Left lung (tissue), 10 donors: ENCODE measurements around the gene KAZALD1. TPM values are rescaled to one million over a fixed set of nuclear protein-coding genes. Genes with fewer than 3 reads are reported as not detected.

ENCODE experiments used
- ATAC-seq: fragments of 200-7000 bp; cut with Tn5 transposase; one replicate; pipeline ENCODE4 v1.9.1; 2020; ENCODE audit warnings: moderate library complexity
- DNase-seq, 4 donors: peaks; one replicate each; pipeline ENCODE4 v3.0.0-alpha.2; 2013 to 2020
- H3K27ac ChIP-seq, 2 donors: fragments of 200-600 bp; sonication (generic) in 1 of 2; one replicate each; pipeline versions ENCODE4 v1.5.0 to v1.8.0; 2020 to 2021
- H3K27me3 ChIP-seq, 2 donors: fragments of 200-600 bp; sonication (generic) in 1 of 2; one replicate each; pipeline versions ENCODE4 v1.5.0 to v1.8.0; 2020 to 2021
- H3K36me3 ChIP-seq, 2 donors: fragments of 200-600 bp; sonication (generic) in 1 of 2; one replicate each; pipeline versions ENCODE4 v1.5.0 to v1.8.0; 2020 to 2021
- H3K4me1 ChIP-seq, 2 donors: fragments of 200-600 bp; one replicate each; pipeline ENCODE4 v1.8.0; 2021
- H3K4me3 ChIP-seq, 2 donors: fragments of 200-600 bp; sonication (generic) in 1 of 2; one replicate each; pipeline versions ENCODE4 v1.5.0 to v1.8.0; 2020 to 2021; ENCODE audit warnings: mild to moderate bottlenecking in 1 of 2
- H3K9me3 ChIP-seq, 2 donors: fragments of 200-600 bp; sonication (generic) in 1 of 2; one replicate each; pipeline versions ENCODE4 v1.5.0 to v1.8.0; 2020 to 2021
- intact Hi-C, 2 donors: fragments of 100-400 bp; cut with DNase I; formaldehyde crosslinking; loops; one replicate each; pipeline versions ENCODE4 v1.11.2 to v1.14.2; 2022
- polyA plus RNA-seq, 6 donors: library from polyadenylated mRNA; unstranded; fragments of 120-200 nt; gene quantifications; one replicate each; pipeline ENCODE4 v1.2.1, GENCODE V29; 2013; ENCODE audit not compliant: insufficient read length in 6 of 6
- total RNA-seq, 2 donors: library from RNA; stranded (reverse); fragmentation: NEBNext Ultra II Directional; extraction: Animal tissue kit (Norgen Biotek cat#: 25700); gene quantifications; one replicate each; pipeline ENCODE4 v1.2.1, GENCODE V29; 2021
- TF ChIP-seq, protein P1 (sequence below), 2 donors: fragments of 200-600 bp; sonication (generic) in 1 of 2; IDR thresholded peaks; one replicate each; pipeline versions ENCODE4 v1.5.0 to v1.8.0; 2021; ENCODE audit warnings: antibody characterized with exemption in 2 of 2
- donor health status: DM: no; HTN: yes; CAD: no.
- donor health status: DM: no; HTN: no; CAD: no.

The KAZALD1 gene
- total and polyA plus RNA-seq, 8 donors, result 7.1 to 17.0 (median 12.0) TPM

DNA sequence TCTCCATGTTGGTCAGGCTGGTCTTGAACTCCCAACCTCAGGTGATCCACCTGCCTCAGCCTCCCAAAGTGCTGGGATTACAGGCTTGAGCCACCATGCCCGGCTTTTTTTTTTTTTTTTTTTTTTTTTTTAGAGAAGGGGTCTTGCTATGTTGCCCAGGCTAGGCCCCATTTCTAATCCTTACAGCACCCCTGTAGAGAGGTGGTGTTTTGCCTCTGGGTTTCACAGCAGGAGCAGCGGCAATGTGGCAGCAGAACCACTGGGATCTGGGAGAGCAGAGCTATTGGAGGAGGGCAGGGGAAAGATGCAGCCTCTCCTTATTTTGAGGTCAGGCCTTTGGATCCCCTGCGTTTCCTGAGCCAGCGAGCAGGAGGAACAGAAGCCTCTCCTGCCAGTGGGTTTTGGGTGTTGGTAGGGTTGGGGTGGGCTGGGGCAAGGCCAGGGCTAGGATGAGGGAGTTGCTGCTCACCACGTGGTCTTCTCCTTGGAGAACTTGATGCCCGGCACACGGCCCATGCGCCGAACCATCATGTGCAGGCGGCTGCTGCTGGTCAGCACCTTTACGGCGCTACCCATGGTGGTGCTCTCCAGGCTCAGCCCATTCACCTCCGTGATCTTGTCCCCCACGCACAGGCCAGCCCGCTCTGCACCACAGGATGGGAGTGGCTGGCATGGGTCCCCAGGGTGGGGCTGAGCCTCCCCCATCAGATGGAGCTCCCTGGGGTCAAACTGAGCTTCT is 38.7 kb upstream of the KAZALD1 start:
- Histone ChIP-seq H3K9me3 (no peaks in the 10 kb centered on the region), H3K4me1 (peaks cover 0 to 11% of the 10 kb centered on the region in 2 donors), H3K4me3 (no peak overlapping the region), H3K36me3 (no peaks in the 10 kb centered on the region), H3K27me3 (peaks cover 0 to 11% of the 10 kb centered on the region in 2 donors), H3K27ac (no peak overlapping the region)
- ATAC-seq (no peak), DNase-seq (no peak)
- intact Hi-C loops, result no loop called here
- TF ChIP-seq, protein P1, sequence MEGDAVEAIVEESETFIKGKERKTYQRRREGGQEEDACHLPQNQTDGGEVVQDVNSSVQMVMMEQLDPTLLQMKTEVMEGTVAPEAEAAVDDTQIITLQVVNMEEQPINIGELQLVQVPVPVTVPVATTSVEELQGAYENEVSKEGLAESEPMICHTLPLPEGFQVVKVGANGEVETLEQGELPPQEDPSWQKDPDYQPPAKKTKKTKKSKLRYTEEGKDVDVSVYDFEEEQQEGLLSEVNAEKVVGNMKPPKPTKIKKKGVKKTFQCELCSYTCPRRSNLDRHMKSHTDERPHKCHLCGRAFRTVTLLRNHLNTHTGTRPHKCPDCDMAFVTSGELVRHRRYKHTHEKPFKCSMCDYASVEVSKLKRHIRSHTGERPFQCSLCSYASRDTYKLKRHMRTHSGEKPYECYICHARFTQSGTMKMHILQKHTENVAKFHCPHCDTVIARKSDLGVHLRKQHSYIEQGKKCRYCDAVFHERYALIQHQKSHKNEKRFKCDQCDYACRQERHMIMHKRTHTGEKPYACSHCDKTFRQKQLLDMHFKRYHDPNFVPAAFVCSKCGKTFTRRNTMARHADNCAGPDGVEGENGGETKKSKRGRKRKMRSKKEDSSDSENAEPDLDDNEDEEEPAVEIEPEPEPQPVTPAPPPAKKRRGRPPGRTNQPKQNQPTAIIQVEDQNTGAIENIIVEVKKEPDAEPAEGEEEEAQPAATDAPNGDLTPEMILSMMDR (IDR thresholded peaks at IDR 0.05), result no peak

DNA sequence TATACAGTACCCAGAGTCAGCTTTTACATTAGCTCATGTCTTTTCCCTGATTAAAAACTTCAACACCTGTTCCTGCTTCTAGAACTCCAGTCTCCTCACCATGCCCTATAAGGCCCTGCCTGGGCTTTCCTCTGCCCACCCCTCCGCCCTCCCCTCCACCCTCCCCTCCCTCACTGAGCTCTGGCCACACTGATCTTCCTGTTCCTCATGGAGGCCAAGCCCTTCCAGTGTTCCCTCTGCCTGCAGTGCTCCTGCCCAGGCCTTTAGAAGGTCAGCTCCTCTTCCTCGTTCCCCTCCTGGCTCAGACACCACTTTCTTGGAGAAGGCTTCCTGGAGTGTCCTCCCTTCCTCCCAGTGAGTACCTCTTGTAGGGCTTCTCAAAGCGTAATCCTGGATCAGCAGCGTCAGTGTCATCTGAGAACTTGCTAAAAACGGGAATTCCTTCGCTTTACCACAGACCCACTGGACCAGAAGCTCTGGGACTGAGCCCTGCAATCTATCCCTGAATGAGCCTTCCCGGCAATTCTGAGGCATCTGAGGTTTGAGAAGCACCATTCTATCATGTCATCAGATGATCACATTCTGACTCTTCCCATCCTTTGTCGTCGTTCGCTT is 34.6 kb upstream of the KAZALD1 start:
- peaks cover 0 to 8% of the 10 kb centered on the region in 2 donors for H3K4me1 ChIP-seq
- DNase-seq (no peak), ATAC-seq (no peak)
- H3K27me3 ChIP-seq, result peaks cover 4 to 21% of the 10 kb centered on the region in 2 donors
- H3K9me3 ChIP-seq, result no peaks in the 10 kb centered on the region
- no peak overlapping the region for H3K4me3 ChIP-seq
- intact Hi-C loops, result no loop called here
- H3K27ac ChIP-seq, result no peak overlapping the region
- TF ChIP-seq, protein P1 (IDR thresholded peaks at IDR 0.05), result no peak
- H3K36me3 ChIP-seq, result no peaks in the 10 kb centered on the region

DNA sequence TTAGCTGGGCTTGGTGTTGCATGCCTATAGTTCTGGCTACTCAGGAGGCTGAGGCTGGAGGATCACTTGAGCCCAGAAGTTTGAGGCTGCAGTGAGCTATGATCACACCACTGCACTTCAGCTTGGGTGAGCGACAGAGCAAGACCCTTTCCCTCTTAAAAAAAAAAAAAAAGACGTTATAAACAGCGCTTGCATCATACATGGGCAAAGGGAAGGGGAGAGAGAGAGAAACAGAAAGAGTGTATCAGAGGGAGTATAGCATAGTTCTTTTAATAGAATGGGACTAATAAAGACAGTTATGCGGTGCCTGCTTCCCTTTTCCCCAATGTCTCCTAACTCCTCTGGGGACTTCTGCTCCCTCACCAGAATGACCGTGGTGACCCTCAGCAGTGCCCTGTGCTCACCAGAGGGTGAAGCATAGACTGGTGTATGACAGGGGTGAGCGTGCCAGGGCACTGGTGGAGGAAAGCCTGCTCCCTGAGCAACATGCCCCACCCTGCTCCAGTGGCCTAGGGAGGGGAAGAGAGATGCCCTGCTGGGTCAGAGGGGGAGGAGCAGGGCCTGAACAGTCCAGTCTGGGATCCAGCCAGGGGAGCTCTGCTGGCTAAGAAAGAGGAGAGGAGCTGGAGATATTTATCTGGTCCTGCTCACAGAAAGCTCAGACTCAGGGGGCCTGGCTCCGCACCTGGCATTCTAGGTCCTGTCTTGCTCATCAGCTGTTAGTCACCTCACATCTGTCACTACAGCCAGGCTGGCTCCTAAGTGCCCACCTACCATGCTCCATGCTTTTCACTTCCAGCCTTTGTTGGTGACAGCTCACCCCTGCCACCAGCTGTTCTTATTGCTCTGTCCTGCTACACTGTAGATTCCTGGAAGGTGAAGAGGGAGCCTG is 33.1 kb upstream of the KAZALD1 start:
- ATAC-seq (no peak), DNase-seq (no peak)
- intact Hi-C loops, result no loop called here
- Histone ChIP-seq H3K4me3 (no peak overlapping the region), H3K27ac (no peak overlapping the region), H3K36me3 (no peaks in the 10 kb centered on the region), H3K27me3 (peaks cover 4 to 21% of the 10 kb centered on the region in 2 donors), H3K9me3 (no peaks in the 10 kb centered on the region), H3K4me1 (peaks cover 6 to 21% of the 10 kb centered on the region in 2 donors)
- TF ChIP-seq, protein P1 (IDR thresholded peaks at IDR 0.05), result no peak

DNA sequence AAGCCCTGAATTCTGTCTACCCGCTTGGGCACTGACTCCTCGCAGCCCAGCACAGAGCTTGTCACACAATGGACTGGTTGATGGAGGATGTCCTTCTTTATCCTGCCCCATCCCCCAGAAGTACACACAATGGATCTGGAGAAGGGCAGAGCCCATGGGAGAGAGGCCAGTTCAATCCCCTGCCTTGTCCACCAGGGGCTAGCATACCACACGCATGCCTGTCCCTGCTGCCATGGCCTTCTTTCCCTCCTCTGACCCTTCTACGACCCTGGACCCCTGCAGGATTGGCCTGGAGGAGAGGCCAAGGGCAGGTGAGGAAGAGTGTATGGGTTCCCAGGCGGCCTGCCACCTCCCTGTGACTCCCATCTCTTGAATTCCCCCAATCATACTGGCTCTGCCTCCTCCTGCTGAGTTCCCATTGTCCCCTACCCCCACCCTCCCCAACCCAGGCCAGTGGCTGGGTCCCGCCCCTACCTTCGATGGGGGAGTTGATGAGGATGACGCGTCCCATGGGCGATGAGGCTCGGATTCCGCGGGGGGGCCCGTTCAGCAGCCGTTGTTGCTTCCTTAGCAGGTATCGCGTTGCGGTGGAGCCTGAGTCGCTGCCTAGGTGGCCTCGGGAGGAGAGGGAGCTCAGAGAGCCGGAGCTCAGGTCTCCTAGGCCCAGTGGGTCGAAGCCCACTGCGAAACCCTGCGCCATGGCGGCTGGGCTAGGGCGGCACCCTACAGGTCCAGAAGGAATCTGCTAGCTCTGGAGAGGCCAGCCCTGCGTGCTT is 32.1 kb upstream of the KAZALD1 start:
- ATAC-seq, result no peak
- H3K4me3 ChIP-seq, result no peak overlapping the region
- intact Hi-C loops, result no loop called here
- DNase-seq, result no peak
- no peaks in the 10 kb centered on the region for H3K9me3 ChIP-seq
- peaks cover 4 to 21% of the 10 kb centered on the region in 2 donors for H3K27me3 ChIP-seq
- H3K4me1 ChIP-seq, result peaks cover 6 to 25% of the 10 kb centered on the region in 2 donors
- H3K27ac ChIP-seq, result no peak overlapping the region
- peaks cover 0 to 4% of the 10 kb centered on the region in 2 donors for H3K36me3 ChIP-seq
- TF ChIP-seq, protein P1 (IDR thresholded peaks at IDR 0.05), result peak in 1 of 2 donors; percentile 12
